Cardiac fibroblast (primary cell): ENCODE measurements around the gene SST.

ENCODE experiments used
- DNase-seq, 2 donors: peaks; one replicate each; pipeline versions ENCODE4 v3.0.0 to v3.0.0-alpha.2; 2010; ENCODE audit warnings: low read depth in 2 of 2
- H3K4me3 ChIP-seq, 2 donors: replicated peaks in 1 of 2; 1 replicate in 1 of 2; 2 replicates in 1 of 2; pipeline ENCODE4 v1.5.1; 2011; ENCODE audit warnings: low read depth in 2 of 2, low read length in 2 of 2, mild to moderate bottlenecking in 2 of 2, moderate library complexity in 1 of 2
- CTCF ChIP-seq: IDR thresholded peaks from one replicate; pipeline ENCODE4 v1.5.1; 2011; ENCODE audit warnings: low read depth, mild to moderate bottlenecking, low read length, inconsistent platforms

The SST gene

GRCh38 chr3:187698499-187699399 lies 28.6 kb upstream of the SST start:
- TF ChIP-seq CTCF: no peak
- DNase-seq: no peak
- H3K4me3 ChIP-seq: no peak overlapping the region

- TF ChIP-seq CTCF: no peak
Measured at GRCh38 chr3:187696021-187696420, 25.8 kb upstream of the SST start.

GRCh38 chr3:187695449-187695848 lies 25.3 kb upstream of the SST start:
- no peak for DNase-seq
- TF ChIP-seq CTCF: no peak
- H3K4me3 ChIP-seq: no peak overlapping the region

More at GRCh38 chr3:187696021-187696420, 25.8 kb upstream of the SST start:
- no peak for DNase-seq
- no peak overlapping the region for H3K4me3 ChIP-seq

GRCh38 chr3:187694801-187695200 lies 24.6 kb upstream of the SST start:
- no peak overlapping the region for H3K4me3 ChIP-seq
- DNase-seq: peak in 1 of 2 donors; percentile 52
- no peak for TF ChIP-seq CTCF

- no peak for TF ChIP-seq CTCF
- no peak overlapping the region for H3K4me3 ChIP-seq
- DNase-seq: no peak
Measured at GRCh38 chr3:187693431-187693830, 23.2 kb upstream of the SST start.

- no peak for TF ChIP-seq CTCF
- peak; percentile 25 to 57 for DNase-seq
- H3K4me3 ChIP-seq: no peak overlapping the region
Measured at GRCh38 chr3:187689984-187690383, 19.8 kb upstream of the SST start.
